ENCODE data around the gene GOLGA2.

- TF ChIP-seq CTCF (IDR thresholded peaks at IDR 0.05) (no peak), POLR2A (IDR thresholded peaks at IDR 0.05) (no peak)
Measured at GRCh38 chr9:128304136-128304970, 28.5 kb upstream of the GOLGA2 start.

Data from body of pancreas (tissue), 4 donors.